NCI-H128 (cell line): Measurements from ENCODE around the gene LAMC3.

ENCODE experiments used
- DNase-seq: peaks from one replicate; lab custom pipeline; 2025; ENCODE audit not compliant: unreplicated experiment; lab: John Stamatoyannopoulos, UW

The LAMC3 gene

DNA sequence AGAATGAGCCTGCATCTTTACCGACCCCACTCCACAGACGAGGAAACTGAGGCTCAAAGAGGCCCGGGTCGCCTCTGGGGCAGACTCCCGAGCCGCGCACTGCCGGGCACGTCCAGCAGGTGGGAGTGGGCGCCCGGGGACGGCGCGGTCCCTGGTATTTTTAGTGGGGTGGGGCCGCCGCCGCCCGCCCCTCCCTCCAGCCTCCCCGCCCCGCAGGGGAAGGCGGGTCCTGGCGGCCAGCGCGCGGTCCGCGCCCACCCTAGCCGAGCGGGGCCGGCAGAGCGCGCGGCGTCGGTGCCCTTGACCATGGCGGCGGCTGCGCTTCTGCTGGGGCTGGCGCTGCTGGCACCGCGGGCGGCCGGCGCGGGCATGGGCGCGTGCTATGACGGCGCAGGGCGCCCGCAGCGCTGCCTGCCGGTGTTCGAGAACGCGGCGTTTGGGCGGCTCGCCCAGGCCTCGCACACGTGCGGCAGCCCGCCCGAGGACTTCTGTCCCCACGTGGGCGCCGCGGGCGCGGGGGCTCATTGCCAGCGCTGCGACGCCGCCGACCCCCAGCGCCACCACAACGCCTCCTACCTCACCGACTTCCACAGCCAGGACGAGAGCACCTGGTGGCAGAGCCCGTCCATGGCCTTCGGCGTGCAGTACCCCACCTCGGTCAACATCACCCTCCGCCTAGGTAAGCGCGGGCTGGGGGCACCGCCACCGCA is at the start of gene LAMC3:
LAMC3 (plus strand) TSS at position 266 of the 710 bp plus-strand sequence; CDS start at position 307, 41 bp downstream.
- DNase-seq = no peak

DNA sequence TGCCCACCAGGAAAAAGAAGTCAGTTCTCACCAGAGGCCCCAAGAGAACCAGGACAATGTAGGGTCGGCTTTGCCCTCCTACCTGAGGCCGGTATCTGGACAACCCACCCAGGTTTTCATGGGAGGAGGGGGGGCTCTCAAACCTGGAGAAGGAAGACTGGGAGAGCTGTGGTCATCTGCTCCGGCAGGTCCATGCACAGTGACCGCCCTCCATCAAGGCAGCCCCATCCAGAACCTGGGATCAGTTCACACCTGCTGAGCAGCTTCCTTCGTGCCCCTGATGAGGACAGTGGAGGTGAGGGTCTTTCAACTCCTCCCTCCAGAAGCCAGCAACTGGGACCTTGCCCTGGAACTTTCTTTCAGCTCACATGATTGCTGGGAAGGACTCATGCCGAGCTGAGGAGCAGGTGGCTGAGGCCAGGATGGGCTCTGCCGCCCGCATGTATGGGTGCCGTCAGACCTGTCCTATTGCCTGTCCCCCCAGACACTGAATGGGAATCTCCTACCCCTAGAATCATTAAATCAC is 49.1 kb upstream of the LAMC3 start:
- DNase-seq = no peak

DNA sequence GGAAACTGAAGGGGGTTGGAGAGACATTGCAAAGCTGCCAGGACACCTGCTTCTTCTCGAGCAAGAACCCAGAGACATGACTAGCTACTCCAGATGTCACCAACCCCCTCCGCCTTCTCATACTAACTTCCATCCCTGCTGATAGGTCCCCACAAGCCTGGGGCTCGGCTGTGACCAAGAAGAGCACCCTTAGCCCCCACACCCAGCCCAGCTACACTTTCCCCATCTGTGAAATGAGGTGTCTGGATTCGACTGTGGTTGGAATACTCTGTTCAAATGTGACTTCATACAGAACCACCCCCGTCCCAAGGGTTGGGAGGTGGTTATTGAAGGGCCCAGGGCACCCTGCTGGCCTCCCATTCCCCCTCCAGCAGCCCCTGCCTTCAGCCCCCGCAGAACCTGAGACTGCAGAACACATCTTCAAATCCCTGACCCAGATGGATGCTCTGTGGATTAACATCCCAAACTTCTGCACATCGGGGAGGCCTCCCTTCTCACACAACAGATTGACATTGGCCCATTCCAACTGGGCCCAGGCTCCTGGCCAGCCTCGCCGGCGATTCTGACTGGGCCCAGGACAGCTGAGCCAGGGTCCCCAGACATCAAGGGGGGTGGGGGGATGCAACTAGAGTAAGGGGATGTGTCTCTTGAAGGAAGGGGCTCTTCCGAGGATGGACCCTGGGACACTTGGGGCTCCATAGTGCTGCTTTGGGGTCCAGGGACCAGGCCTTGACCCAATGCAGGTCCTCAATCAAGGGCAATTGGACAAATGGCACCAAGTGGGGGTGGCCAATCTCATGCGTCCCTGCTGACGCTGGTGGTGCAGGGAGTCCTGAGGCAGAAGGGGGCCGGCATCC is 48.2 kb upstream of the LAMC3 start:
- DNase-seq = no peak

DNA sequence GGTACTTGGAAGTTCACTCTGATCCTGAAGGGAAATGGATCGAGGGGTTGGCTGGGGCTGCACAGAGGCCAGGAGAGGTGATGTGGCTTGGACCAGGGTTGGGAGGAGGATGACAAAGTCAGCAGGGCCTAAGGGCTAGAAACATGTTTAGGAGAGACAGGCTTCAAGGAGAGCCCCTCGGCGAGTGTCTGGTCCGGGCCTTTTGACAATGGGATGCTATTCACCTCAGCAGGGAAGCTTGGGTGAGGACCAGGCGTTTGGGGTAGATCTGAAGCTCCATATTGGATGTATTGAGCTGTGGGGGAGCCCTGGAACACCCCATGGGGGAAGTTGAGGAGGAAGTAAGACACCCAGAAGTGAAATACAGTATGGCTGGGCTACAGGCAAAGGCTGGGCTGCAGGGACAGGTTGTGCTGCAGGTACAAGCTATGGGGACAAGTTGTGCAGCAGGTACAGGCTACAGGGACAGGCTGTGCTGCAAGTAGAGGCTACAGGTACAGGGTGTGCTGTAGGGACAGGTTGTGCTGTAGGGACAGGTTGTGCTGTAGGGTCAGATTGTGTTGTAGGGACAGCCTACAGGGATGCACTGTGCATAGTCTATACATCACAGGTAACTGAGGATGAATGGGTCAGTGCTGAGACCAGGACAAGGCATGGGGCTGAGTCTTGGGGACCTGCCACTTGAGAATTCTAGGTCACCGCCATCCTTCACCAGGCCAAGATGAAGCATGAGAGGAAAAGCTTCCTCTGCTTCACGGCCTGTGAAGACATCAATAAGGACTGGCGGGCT is 47.3 kb upstream of the LAMC3 start:
- DNase-seq = no peak

DNA sequence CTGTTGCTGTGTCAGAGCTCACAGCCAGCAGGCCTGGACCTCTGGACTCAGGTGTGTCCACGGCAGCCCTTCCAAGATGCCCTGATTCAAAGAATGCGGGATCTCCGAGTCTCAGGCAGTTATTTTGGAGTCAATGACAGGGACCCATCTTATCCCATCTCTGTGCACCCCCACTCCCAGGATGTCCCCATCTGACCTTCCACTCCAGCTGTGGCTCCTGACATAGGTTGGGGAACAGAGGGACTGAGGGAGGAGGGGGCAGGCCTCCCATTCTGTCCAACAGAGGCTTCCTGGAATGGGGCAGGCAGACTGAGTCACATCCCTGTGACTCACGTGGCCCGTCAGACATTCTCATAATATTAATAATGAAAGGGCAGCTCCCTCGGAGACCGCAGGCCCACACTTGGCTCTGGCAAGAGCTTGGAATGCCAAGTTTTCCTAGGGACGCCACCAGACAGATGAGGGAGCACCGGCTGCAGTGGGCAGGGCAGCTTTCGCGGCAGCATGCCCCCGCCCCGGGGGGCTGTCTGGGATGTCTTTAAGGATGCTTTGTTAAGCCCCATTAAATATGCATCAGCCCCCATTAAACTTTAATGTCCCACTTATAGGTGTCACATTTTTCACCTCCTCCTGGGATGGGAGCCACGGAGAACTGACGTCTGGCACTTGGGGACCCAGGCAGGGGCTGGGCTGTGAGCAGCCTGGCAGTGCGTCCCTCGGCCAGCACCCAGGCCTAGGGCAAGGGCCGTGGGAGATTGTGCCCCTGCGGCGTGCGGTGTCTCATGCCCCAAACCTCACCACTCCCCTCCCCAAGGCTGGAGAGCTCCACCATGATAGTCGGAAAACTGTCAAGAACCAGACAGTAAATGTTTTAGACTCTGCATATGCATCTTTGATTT is 46.3 kb upstream of the LAMC3 start:
- DNase-seq = no peak

DNA sequence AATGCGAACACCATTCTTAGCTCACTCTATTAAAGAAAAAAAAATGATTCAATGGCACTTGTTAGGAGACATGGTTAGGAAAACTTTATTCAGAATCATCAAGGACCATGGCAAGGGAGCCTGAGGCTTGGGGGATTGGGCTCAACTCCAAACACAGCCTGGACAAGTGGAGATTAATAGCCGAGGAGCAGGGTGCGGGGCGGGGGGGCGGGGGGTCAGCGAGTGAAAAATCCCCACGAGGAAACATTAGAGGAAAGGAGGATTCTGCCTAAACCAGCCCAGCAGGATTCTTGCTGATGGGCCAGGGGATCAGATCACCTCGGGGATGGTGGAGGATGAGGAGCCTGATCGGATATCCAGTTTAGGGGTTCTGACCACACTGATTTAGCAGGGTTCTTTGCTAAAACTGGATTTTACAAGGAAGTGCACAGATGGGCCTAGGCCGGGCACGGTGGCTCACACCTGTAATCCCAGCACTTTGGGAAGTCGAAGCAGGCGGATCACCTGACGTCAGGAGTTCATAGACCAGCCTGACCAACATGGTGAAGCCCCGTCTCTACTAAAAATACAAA is 45.6 kb upstream of the LAMC3 start:
- DNase-seq = no peak

DNA sequence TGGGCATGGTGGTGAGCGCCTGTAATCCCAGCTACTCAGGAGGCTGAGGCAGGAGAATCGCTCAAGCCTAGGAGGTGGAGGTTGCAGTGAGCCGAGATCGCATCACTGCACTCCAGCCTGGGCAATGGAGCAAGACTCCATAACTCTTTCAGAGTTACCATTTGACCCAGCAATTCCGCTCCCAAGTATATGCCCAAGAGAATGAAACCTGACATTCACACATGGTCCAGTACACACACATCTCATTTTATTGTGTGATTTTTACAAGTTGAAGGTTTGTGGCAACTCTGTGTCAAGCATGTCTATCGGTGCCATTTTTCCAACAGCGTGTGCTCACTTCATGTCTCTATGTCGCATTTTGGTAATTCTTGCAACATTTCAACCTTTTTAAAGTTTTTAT is 45.1 kb upstream of the LAMC3 start:
- DNase-seq = no peak

DNA sequence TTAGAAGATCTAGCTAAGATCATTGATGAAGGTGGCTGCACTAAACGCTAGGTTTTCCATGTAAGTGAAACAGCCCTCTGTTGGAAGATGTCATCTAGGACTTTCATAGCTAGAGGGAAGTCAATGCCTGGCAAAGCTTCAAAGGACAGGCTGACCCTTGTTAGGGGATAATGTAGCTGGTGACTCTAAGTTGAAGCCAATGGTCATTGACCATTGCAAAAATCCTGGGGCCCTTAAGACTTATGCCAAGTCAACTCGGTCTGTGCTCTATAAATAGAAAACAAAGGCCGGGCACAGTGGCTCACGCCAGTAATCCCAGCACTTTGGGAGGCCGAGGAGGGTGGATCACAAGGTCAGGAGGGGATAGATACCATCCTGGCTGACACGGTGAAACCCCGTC is 43.3 kb upstream of the LAMC3 start:
- DNase-seq = no peak

DNA sequence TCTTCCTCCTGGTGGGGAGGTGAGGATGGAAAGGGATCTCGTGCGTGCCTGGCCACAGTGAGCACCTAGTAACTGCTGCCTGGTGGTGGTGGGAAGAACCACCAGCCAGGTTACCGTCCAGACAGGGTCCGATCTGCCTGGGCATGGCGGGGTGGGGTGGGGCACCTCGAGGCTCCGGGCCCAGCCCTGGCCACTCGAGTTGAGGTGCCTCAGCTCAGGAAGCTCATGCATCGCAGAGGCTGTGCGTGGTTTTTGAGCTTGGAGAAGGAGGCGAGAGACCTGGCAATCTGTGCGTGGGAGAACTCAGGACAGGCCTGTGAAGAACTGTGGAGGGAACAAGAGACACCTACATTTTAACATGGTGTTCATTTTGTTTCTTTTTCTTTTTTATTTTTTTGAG is 38.9 kb upstream of the LAMC3 start:
- no peak for DNase-seq

DNA sequence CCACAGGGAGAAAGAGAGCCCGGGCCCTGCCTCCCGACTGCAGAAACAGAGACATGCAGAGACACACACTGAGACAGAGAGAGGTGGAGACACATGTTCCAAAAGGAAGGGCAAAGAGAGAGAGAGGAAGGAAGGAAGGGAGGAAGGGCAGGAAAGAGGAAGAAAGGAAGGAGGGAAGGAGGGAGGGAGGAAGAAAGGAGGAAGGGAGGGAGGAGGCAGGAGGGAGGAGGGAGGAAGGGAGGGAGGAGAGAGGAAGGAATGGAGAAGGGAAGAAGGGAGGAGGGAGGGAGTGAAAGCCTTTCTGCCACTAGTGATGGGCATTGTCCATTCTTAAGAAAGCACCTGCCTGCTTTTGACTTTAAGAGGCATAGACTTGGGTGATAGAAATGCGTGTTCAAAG is 38.1 kb upstream of the LAMC3 start:
- no peak for DNase-seq

DNA sequence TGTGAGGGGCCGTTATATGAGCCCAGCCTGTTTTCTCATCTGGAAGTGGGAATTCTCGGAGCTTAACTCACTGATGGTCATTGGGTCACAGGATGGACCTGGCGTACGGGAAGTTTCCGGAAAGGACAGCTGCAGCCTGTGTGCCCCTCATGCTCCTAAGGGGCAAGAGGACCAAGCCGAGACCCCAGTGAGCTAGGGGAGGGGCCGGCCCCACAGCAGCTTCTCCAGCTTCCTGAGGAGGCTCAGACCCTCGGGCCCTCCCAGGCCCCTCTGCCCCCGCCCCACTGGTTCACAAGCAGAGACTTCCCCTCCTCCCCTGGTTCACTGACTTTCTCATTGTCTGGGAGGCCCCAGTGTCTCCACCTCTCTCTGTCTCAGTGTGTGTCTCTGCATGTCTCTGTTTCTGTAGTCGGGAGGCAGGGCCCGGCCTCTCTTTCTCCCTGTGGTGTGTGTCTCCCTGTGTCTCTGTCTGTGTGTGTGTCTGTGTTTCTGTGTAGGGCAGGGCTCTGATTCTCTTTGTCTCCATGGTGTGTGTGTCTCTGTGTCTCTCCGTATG is 37.6 kb upstream of the LAMC3 start:
- no peak for DNase-seq

DNA sequence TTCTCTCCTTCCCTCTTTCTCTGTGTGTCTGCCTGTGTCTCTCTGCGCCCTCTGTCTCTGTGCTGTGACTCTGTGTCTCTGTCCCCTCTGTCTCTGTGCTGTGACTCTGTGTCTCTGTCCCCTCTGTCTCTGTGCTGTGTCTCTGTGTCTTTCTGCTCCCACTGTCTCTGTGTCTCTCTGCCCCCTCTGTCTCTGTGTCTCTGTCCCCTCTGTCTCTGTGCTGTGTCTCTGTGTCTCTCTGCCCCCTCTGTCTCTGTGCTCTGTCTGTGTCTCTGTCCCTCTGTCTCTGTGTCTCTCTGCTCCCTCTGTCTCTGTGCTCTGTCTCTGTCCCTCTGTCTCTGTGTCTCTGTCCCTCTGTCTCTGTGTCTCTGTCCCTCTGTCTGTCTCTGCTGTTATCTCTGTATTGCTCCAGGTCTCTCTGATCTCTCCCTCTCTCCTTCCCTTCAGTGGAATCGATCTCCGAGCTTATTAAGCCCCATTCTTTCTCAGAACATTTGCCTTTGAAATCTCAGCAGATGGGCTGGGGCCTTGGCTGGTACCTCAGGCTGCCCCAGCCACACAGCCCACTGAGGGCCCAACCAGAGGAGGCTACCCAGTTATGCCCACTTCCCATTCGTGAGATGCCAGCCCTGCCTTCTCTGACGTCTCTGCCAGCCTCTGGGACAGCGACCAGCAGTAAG is 36.6 kb upstream of the LAMC3 start:
- no peak for DNase-seq

DNA sequence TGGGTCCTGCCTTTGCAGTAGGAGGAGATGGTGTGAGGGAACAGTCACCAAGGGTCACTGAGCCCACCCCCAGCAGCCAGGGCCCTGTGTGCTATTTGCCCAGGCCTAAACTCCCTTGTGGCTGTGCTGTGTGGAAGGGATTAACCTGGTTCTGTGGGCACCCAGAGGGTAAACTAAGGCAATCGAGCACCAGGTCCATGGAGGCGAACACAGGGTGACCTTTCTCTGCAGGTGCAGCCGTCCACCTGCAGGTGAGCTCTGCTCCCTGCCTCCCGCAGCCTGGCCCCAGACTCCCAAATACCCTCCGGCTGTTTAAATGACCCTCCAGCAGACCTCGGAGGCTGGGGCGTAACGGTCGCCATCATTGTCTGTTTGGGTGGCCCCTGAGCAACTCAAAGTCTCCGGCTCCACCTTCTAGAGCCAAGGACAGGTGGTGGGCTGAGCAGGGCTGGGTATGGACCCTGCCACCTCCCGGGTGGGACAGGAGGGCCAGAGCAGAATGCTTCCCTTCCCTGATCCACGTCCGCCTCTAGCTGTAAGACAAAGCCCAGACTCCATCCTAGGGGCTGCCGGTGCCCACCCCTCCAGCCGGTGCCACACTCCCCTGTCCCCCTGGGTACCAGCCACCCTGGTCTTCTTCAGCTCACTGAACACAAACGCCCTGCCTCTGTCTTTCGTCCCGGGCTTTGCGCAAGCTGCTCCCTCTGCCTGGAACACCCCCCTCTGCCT is 35.9 kb upstream of the LAMC3 start:
- DNase-seq = no peak

DNA sequence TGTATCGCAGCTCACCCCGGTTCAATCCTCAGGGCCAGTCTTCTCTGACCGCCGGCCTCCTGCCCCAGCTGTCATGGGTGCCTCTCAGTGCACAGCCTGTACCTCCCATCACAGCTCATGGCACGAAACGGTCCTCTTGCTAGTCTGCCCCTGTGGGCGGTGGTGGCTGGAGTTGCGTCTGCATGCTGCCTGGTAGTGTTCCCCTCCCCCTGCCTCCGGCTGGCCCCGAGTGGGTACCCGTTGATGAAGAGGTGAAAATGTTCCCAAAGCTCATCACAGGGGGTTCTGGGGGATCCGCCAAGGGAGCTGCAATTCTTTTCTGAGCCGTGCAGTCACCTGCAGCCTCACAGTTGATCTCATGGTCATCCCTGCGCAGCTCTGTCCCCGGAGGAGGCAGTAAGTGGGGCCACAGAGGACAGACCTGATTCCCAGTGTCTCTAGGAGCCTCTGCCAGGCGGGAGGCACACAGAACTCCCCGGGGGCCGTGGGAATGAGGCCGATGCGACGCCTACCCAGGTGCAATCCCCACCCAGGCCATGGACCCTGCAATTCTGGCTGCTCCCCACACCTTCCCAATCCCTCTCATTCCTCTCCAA is 35.2 kb upstream of the LAMC3 start:
- DNase-seq = no peak

DNA sequence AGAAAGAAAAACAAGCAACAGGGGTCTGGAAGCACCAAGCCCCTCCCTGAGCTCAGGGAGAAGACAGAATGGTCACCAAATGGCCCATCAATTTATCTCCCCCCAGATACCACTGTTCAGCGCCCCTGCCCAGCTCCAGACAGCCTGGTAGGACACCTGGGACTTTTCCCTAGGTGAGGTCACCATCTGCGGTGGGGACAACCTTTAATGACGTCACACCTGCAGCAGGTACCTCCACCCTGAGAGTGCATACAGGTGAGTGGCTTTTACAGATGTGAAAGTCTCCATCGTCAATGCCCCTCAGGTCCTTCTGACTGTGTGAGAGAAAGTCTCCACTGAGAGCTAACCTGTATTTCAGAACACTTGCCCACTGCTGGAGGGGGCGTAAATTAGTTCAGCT is 34.3 kb upstream of the LAMC3 start:
- DNase-seq = no peak

DNA sequence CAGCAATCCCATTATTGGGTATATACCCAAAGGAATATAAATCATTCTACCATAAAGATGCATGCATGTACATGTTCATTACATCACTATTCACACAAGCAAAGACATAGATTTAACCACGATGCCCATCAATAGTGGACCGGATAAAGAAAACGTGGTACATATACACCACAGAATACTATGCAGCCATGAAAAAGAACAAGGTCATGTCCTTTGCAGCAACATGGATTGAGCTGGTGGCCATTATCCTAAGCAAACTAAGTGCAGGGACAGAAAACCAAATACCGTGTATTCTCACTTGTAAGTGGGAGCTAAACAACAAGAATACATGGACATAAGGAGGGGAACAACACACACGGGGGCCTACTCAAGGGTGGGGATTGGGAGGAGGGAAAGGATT is 33.8 kb upstream of the LAMC3 start:
- no peak for DNase-seq

DNA sequence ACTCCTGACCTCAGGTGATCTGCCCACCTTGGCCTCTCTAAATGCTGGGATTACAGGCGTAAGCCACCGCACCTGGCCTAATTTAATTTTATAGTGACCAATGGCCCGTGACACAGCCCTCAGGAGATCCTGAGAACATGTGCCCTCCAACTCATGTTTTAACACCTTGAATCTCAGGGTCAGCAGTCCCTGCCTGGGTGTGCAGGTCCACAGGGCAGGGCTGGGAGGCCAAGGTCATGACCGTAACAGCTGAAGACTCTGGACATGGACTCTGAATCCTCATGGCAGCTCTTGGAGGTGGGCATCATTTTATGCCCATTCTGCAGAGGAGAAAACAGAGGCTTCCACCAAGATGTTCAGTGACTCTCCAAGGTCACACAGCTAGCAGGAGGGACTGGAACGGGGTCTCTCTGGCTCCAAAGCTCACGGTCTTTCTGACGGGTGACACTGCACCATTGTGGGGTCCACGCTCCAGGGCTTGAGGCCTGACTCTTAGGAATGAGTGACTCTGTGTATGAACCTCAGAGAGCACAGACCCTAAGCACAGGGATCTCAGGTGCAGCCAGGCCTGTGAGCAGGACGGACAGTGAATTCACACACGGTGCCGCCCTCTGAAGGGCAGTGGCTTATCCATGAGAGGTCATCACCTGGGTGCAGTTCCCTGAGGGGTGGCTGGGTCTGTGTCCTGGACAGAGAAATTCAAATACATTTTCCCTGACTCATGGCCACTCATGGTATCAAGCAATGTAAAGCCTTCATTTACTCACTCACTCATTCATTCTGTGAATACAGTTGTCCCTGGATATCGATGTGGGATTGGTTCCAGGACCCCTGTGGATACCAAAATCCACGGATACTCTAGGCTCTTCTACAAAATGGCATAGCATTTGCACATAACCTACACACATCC is 32.8 kb upstream of the LAMC3 start:
- no peak for DNase-seq
